Calu3 (cell line): ENCODE data around the gene AGO4. TPM values are rescaled to one million over a fixed set of nuclear protein-coding genes. Genes with fewer than 3 reads are reported as not detected.
"Not testable (repeated sequence)": the region's sequence is repeated elsewhere in the genome, so short reads cannot be mapped to it uniquely, and the experiment has no call there.

Source experiments
- BruUV-seq: library from RNA; stranded (reverse); fragments of 400-500 nt; replicated peaks from 2 replicates; lab custom pipeline; 2021; lab: Mats Ljungman, UMichigan
- CTCF ChIA-PET: fragments of 300-600 bp; sonication (Branson Sonifier 250); formaldehyde crosslinking; loops from one replicate; lab custom pipeline; 2022; ENCODE audit warnings: antibody characterized with exemption; lab: Charles Lee
- DNase-seq: peaks from one replicate; pipeline ENCODE4 v3.0.0; 2022
- H3K27ac Mint-ChIP-seq: one replicate; pipeline ENCODE4 v1.8.0; 2022; ENCODE audit warnings: mixed read lengths; ENCODE audit not compliant: unreplicated experiment
- H3K27me3 Mint-ChIP-seq: one replicate; pipeline ENCODE4 v1.8.0; 2022; ENCODE audit warnings: mixed read lengths; ENCODE audit not compliant: unreplicated experiment
- H3K36me3 Mint-ChIP-seq: one replicate; pipeline ENCODE4 v1.8.0; 2022; ENCODE audit warnings: mild to moderate bottlenecking, moderate library complexity, mixed read lengths; ENCODE audit not compliant: insufficient read depth, unreplicated experiment
- H3K4me1 Mint-ChIP-seq: one replicate; pipeline ENCODE4 v1.8.0; 2022; ENCODE audit warnings: mild to moderate bottlenecking, low read depth, mixed read lengths; ENCODE audit not compliant: unreplicated experiment
- H3K4me3 Mint-ChIP-seq: one replicate; pipeline ENCODE4 v1.8.0; 2022; ENCODE audit warnings: mild to moderate bottlenecking, low read depth, moderate library complexity, mixed read lengths; ENCODE audit not compliant: unreplicated experiment
- H3K9me3 Mint-ChIP-seq: one replicate; pipeline ENCODE4 v1.8.0; 2022; ENCODE audit warnings: low read depth, mixed read lengths; ENCODE audit not compliant: unreplicated experiment
- CTCF ChIP-seq: fragments of 200-600 bp; IDR thresholded peaks from one replicate; pipeline ENCODE4 v1.8.0; 2022; ENCODE audit warnings: antibody characterized with exemption; ENCODE audit not compliant: unreplicated experiment
- intact Hi-C: fragments of 100-400 bp; cut with micrococcal nuclease; formaldehyde crosslinking; loops from one replicate; pipeline ENCODE4 v1.10.0; 2022; ENCODE audit not compliant: unreplicated experiment
- total RNA-seq: library from RNA; stranded (reverse); gene quantifications from 2 replicates; pipeline ENCODE4 v1.2.3, GENCODE V29; 2022

The AGO4 gene
- total RNA-seq, 1 experiment from 2014 or later, result 8.3 TPM

- DNase-seq, result no peak
- Mint-ChIP-seq H3K27ac (no peak overlapping the region), H3K27me3 (peaks cover 2% of the 10 kb centered on the region), H3K36me3 (peaks cover 17% of the 10 kb centered on the region), H3K9me3 (no peaks in the 10 kb centered on the region), H3K4me3 (no peak overlapping the region), H3K4me1 (peaks cover 26% of the 10 kb centered on the region)
- no peak for TF ChIP-seq CTCF
- intact Hi-C loops, result no loop called here
- CTCF ChIA-PET, result interaction anchor here (0.5 to 1.0 kb wide), 3 partner anchors 9 to 994 kb away, joined by 3 read pairs; no protein-coding TSS in a partner anchor
- no TSS peak for BruUV-seq
Observed at GRCh38 chr1:35887508-35887907, 79.7 kb downstream of the AGO4 start.

GRCh38 chr1:35888255-35888654 is 80.4 kb downstream of the AGO4 start:
- CTCF ChIA-PET, result interaction anchor here (1.0 kb wide), 1 partner anchor 9 kb away, joined by 3 read pairs; no protein-coding TSS in a partner anchor
- TF ChIP-seq CTCF, result no peak
- Mint-ChIP-seq H3K9me3 (no peaks in the 10 kb centered on the region), H3K4me3 (no peak overlapping the region), H3K36me3 (peaks cover 15% of the 10 kb centered on the region), H3K27me3 (no peaks in the 10 kb centered on the region), H3K4me1 (peaks cover 23% of the 10 kb centered on the region), H3K27ac (no peak overlapping the region)
- no TSS peak for BruUV-seq
- intact Hi-C loops, result no loop called here
- DNase-seq, result no peak

GRCh38 chr1:35888981-35889380 is 81.2 kb downstream of the AGO4 start:
- CTCF ChIA-PET, BruUV-seq, DNase-seq, intact Hi-C loops, H3K27me3 Mint-ChIP-seq, H3K4me3 Mint-ChIP-seq, H3K9me3 Mint-ChIP-seq, H3K27ac Mint-ChIP-seq, H3K36me3 Mint-ChIP-seq: not testable (repeated sequence)
- peaks cover 23% of the 10 kb centered on the region for H3K4me1 Mint-ChIP-seq

GRCh38 chr1:35893051-35893879 is 85.4 kb downstream of the AGO4 start:
- DNase-seq, result no peak
- no TSS peak for BruUV-seq
- Mint-ChIP-seq H3K27me3 (no peaks in the 10 kb centered on the region), H3K27ac (no peak overlapping the region), H3K4me1 (no peaks in the 10 kb centered on the region), H3K36me3 (peaks cover 7% of the 10 kb centered on the region), H3K4me3 (no peak overlapping the region), H3K9me3 (no peaks in the 10 kb centered on the region)
- CTCF ChIA-PET, result no interaction called here
- TF ChIP-seq CTCF, result no peak
- intact Hi-C loops, result no loop called here

GRCh38 chr1:35894183-35894582 is 86.4 kb downstream of the AGO4 start:
- CTCF ChIA-PET, result no interaction called here
- Mint-ChIP-seq H3K4me1 (no peaks in the 10 kb centered on the region), H3K36me3 (peaks cover 7% of the 10 kb centered on the region), H3K4me3 (no peak overlapping the region), H3K27ac (no peak overlapping the region), H3K9me3 (no peaks in the 10 kb centered on the region), H3K27me3 (no peaks in the 10 kb centered on the region)
- BruUV-seq, result no TSS peak
- no peak for TF ChIP-seq CTCF
- DNase-seq, result no peak
- intact Hi-C loops, result no loop called here
